Endothelial cell of umbilical vein (primary cell): Measurements from ENCODE around the gene ZNF398. TPM values are rescaled to one million over a fixed set of nuclear protein-coding genes. Genes with fewer than 3 reads are reported as not detected.

Experiments used
- BruUV-seq: library from RNA; stranded (reverse); fragments of 400-500 nt; replicated peaks from 2 replicates; lab custom pipeline; 2021; lab: Mats Ljungman, UMichigan
- CTCF ChIA-PET: fragments of 300-600, 350-600 bp; sonication (Branson Sonifier 250); formaldehyde crosslinking; loops from one replicate; lab custom pipeline; 2021; ENCODE audit warnings: antibody characterized with exemption, inconsistent platforms; lab: Charles Lee
- POLR2A ChIA-PET: fragments of 300-600, 350-600 bp; sonication (Branson Sonifier 250); formaldehyde crosslinking; loops from one replicate; lab custom pipeline; 2021; ENCODE audit warnings: antibody characterized with exemption, inconsistent platforms; lab: Charles Lee
- DNase-seq: peaks from one replicate; pipeline ENCODE4 v3.0.0-alpha.2; 2011; ENCODE audit warnings: low read depth, low spot score
- FAIRE-seq: peaks from 2 replicates; lab custom pipeline; 2011; peaks lifted over from hg19 to GRCh38; lab: Jason Lieb, UNC
- H2AFZ ChIP-seq: 2 replicates; pipeline ENCODE4 v1.6.0; 2012; ENCODE audit warnings: low read depth, low read length, control low read depth, inconsistent platforms
- H3K27ac ChIP-seq: 2 replicates; pipeline ENCODE4 v1.5.1; 2011; ENCODE audit warnings: low read depth, mild to moderate bottlenecking, control low read depth, low read length, moderate library complexity; ENCODE audit not compliant: insufficient read depth
- H3K27me3 ChIP-seq, 2 experiments: 2 replicates each; pipeline versions ENCODE4 v1.6.0 to v1.6.1; 2011; ENCODE audit warnings: low read length in 2 of 2, mixed read lengths in 1 of 2; ENCODE audit not compliant: control insufficient read depth in 2 of 2, insufficient read depth in 2 of 2
- H3K36me3 ChIP-seq, 2 experiments: 2 replicates in 1 of 2; 3 replicates in 1 of 2; pipeline ENCODE4 v1.5.1; 2011; ENCODE audit warnings: low read length in 2 of 2, mild to moderate bottlenecking in 1 of 2, moderate library complexity in 1 of 2; ENCODE audit not compliant: control insufficient read depth in 2 of 2, insufficient read depth in 2 of 2; ENCODE audit errors: extremely low read depth in 1 of 2
- H3K4me1 ChIP-seq: 3 replicates; pipeline ENCODE4 v1.5.1; 2011; ENCODE audit warnings: mild to moderate bottlenecking, low read length; ENCODE audit not compliant: control insufficient read depth, insufficient read depth; ENCODE audit errors: extremely low read depth
- H3K4me2 ChIP-seq: 2 replicates; pipeline ENCODE4 v1.6.1; 2011; ENCODE audit warnings: low read length, control low read depth, mixed read lengths; ENCODE audit not compliant: insufficient read depth
- H3K4me3 ChIP-seq, 3 experiments: fragments of 200-600 bp in 1 of 3; sonication (generic), shearing (Covaris generic) in 1 of 3; replicated peaks in 1 of 3; 2 replicates each; pipeline ENCODE4 v1.5.1; 2011 to 2016; ENCODE audit warnings: control low read depth in 3 of 3, low read length in 3 of 3, mild to moderate bottlenecking in 2 of 3, inconsistent platforms in 1 of 3, low read depth in 1 of 3, moderate library complexity in 1 of 3; ENCODE audit not compliant: insufficient read depth in 1 of 3
- H3K79me2 ChIP-seq: 2 replicates; pipeline ENCODE4 v1.6.0; 2012; ENCODE audit warnings: low read length, inconsistent platforms; ENCODE audit not compliant: control insufficient read depth, insufficient read depth
- H3K9ac ChIP-seq: replicated peaks from 2 replicates; pipeline ENCODE3; 2011; ENCODE audit warnings: low read length, control low read depth; ENCODE audit not compliant: insufficient read depth; ENCODE audit errors: extremely low read depth
- H3K9me1 ChIP-seq: replicated peaks from 3 replicates; pipeline ENCODE4 v1.6.0; 2011; ENCODE audit warnings: mild to moderate bottlenecking, low read length; ENCODE audit not compliant: control insufficient read depth, insufficient read depth; ENCODE audit errors: extremely low read depth
- H3K9me3 ChIP-seq: replicated peaks from 2 replicates; pipeline ENCODE4 v1.5.1; 2012; ENCODE audit warnings: low read length, inconsistent platforms; ENCODE audit not compliant: control insufficient read depth, insufficient read depth
- H4K20me1 ChIP-seq: replicated peaks from 2 replicates; pipeline ENCODE3; 2011; ENCODE audit warnings: mild to moderate bottlenecking, low read length; ENCODE audit not compliant: control insufficient read depth, insufficient read depth; ENCODE audit errors: extremely low read depth
- EZH2 ChIP-seq: IDR thresholded peaks from 2 replicates; pipeline ENCODE4 v1.6.1; 2012; ENCODE audit warnings: borderline replicate concordance, low read depth, mild to moderate bottlenecking, moderate library complexity, low read length, inconsistent platforms; ENCODE audit not compliant: severe bottlenecking
- POLR2A ChIP-seq: IDR thresholded peaks from 2 replicates; pipeline ENCODE4 v1.6.1; 2012; ENCODE audit warnings: low read depth, mild to moderate bottlenecking, control low read depth, low read length
- dilution Hi-C: fragments of 300-500 bp; cut with MboI; formaldehyde crosslinking; loops from one replicate; pipeline ENCODE4 v1.15.0; 2019; ENCODE audit warnings: low sequenced_read_pairs; ENCODE audit not compliant: extremely low pct_ligation_motif_present
- intact Hi-C: fragments of 100-400 bp; cut with micrococcal nuclease; formaldehyde crosslinking; loops from one replicate; pipeline ENCODE4 v1.10.0; 2022
- polyA plus RNA-seq, 4 experiments: library from polyadenylated mRNA; depleted of rRNA in 3 of 4; stranded (reverse) in 3 of 4; unstranded in 1 of 4; fragments of >200 nt; gene quantifications; 2 replicates each; pipeline versions ENCODE4 v1.2.1 to v1.2.3, GENCODE V29; 2011 to 2012; ENCODE audit warnings: missing spikeins in 1 of 4
- total RNA-seq: library from RNA; stranded (reverse); gene quantifications from 2 replicates; pipeline ENCODE4 v1.2.3, GENCODE V29; 2021
- TF ChIP-seq, protein P1 (sequence below), 2 donors: IDR thresholded peaks; 1 replicate in 1 of 2; 2 replicates in 1 of 2; pipeline ENCODE4 v1.5.1; 2011; ENCODE audit warnings: low read length in 2 of 2, mild to moderate bottlenecking in 2 of 2, moderate library complexity in 2 of 2, control low read depth in 1 of 2, inconsistent platforms in 1 of 2, low read depth in 1 of 2; ENCODE audit not compliant: insufficient read depth in 1 of 2; ENCODE audit errors: extremely low read depth in 1 of 2

The ZNF398 gene
- total and polyA plus RNA-seq, 2 donors (not counting 3 experiments of a cell fraction or from before 2014, with no cell fraction given), result 7.5 to 10.6 TPM

DNA sequence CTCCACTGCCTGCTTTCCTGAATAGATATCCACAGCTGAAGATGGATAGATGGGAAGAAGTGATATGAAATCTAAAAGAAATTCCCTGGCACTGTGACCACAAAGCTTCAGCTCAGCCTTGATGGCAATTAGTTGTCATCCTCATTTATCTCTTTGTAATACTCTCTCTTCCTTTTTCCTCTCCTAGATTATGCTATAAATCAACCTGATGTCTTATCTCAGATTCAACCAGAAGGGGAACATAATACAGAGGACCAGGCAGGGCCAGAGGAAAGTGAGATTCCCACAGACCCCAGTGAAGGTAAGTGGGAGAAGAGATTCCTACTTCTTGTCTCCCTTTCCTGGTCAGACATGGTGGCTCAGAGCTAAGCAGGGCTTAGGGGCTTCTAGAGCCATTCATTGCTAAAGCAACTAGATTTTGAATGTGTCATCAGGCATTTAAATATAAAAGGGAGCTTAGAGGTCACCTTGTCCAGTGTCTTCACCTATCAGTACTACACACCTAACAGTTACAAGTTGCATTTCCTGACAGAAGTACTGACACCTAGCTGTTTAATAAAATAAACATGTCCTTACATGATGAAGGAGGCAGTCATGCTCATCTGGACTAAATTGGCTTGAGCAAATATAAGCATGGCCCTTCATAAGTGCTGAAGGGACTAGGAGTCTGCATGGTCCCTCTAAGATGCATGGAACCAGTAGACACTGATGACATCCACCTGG, 19.5 kb downstream of the ZNF398 start:
- Histone ChIP-seq H3K4me1 (peaks cover under 1% of the 10 kb centered on the region), H3K4me3 (no peak overlapping the region), H3K36me3 (peaks cover 16 to 19% of the 10 kb centered on the region in 2 experiments), H3K9me1 (no peaks in the 10 kb centered on the region), H3K27ac (no peak overlapping the region), H3K4me2 (no peak overlapping the region), H4K20me1 (no peaks in the 10 kb centered on the region), H3K9ac (no peak overlapping the region), H3K79me2 (no peaks in the 10 kb centered on the region), H3K27me3 (no peaks in the 10 kb centered on the region), H2AFZ (no peak overlapping the region), H3K9me3 (no peaks in the 10 kb centered on the region)
- BruUV-seq, result no TSS peak
- ChIA-PET POLR2A (no interaction called here), CTCF (interaction anchor here (1.4 kb wide), 2 partner anchors 18 to 20 kb away, joined by 3 to 7 read pairs; partner anchors contain the start of gene ZNF398)
- DNase-seq (no peak), FAIRE-seq (no peak)
- no peak for TF ChIP-seq EZH2
- intact Hi-C loops (no loop called here), dilution Hi-C loops (no loop called here)

DNA sequence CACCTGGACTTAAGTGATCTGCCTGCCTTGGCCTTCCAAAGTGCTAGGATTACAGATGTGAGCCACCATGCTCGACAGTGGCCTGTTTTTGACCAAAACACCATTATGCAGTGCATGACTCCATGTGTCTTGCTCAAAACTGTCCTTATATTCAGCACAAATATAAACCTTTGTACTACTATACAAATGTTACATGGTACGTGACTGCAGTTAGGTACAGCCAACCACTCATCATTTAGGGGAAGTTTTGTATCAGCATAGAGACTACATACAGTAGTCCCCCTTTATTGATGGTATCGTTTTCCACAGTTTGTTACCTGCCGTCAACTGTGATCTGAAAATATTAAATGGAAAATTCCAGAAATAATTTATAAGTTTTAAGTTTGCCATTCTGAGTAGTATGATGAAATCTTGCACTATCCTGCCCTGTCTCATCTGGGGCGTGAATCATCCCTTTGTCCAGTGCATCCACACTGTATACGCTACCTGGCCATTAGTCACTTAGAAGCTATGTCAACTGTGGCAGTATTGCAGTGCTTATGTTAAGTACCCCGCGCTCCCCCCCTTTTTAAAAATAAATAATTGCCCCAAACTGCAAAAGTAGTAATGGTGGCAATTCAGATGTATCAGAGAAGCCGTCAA, 24.8 kb downstream of the ZNF398 start:
- DNase-seq (no peak), FAIRE-seq (no peak)
- CTCF ChIA-PET, result no interaction called here
- H3K4me1 ChIP-seq, result peaks cover 7% of the 10 kb centered on the region
- BruUV-seq, result no TSS peak
- dilution Hi-C loops (no loop called here), intact Hi-C loops (no loop called here)
- no peak overlapping the region for H3K4me3 ChIP-seq
- no peaks in the 10 kb centered on the region for H3K9me3 ChIP-seq
- POLR2A ChIA-PET, result no interaction called here
- no peaks in the 10 kb centered on the region for H3K27me3 ChIP-seq
- H3K79me2 ChIP-seq, result no peaks in the 10 kb centered on the region
- H3K4me2 ChIP-seq, result no peak overlapping the region
- H3K36me3 ChIP-seq, result peaks cover 9 to 10% of the 10 kb centered on the region in 2 experiments
- H3K9me1 ChIP-seq, result no peaks in the 10 kb centered on the region
- no peak overlapping the region for H3K27ac ChIP-seq
- no peaks in the 10 kb centered on the region for H4K20me1 ChIP-seq
- no peak overlapping the region for H3K9ac ChIP-seq
- no peak overlapping the region for H2AFZ ChIP-seq
- TF ChIP-seq, protein P1, sequence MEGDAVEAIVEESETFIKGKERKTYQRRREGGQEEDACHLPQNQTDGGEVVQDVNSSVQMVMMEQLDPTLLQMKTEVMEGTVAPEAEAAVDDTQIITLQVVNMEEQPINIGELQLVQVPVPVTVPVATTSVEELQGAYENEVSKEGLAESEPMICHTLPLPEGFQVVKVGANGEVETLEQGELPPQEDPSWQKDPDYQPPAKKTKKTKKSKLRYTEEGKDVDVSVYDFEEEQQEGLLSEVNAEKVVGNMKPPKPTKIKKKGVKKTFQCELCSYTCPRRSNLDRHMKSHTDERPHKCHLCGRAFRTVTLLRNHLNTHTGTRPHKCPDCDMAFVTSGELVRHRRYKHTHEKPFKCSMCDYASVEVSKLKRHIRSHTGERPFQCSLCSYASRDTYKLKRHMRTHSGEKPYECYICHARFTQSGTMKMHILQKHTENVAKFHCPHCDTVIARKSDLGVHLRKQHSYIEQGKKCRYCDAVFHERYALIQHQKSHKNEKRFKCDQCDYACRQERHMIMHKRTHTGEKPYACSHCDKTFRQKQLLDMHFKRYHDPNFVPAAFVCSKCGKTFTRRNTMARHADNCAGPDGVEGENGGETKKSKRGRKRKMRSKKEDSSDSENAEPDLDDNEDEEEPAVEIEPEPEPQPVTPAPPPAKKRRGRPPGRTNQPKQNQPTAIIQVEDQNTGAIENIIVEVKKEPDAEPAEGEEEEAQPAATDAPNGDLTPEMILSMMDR (IDR thresholded peaks at IDR 0.05; ENCODE audit: extremely low read depth in 1 of 2, insufficient read depth in 1 of 2, low read depth in 1 of 2, low read length in 2 of 2), result no peak
- TF ChIP-seq POLR2A, result no peak
